Small intestine (tissue), 7 donors: ENCODE measurements around the gene CHN2. TPM values are rescaled to one million over a fixed set of nuclear protein-coding genes. Genes with fewer than 3 reads are reported as not detected.
A peak's percentile ranks its signal among the peaks of the same experiment; 100 is the strongest.

ENCODE experiments used
- DNase-seq, 2 donors: peaks; one replicate each; pipeline versions ENCODE4 v3.0.0 to v3.0.0-alpha.2; 2013
- FAIRE-seq: peaks from 2 replicates; lab custom pipeline; 2012; peaks lifted over from hg19 to GRCh38; lab: Jason Lieb, UNC
- H3K27ac ChIP-seq, 3 donors: one replicate each; pipeline ENCODE4 v1.5.1; 2013; ENCODE audit warnings: low read length in 2 of 3, mild to moderate bottlenecking in 2 of 3, control low read depth in 1 of 3, inconsistent platforms in 1 of 3, low read depth in 1 of 3, moderate library complexity in 1 of 3
- H3K27me3 ChIP-seq, 3 donors: one replicate each; pipeline ENCODE4 v1.6.1; 2013; ENCODE audit warnings: low read length in 3 of 3, inconsistent platforms in 1 of 3; ENCODE audit not compliant: control insufficient read depth in 3 of 3, insufficient read depth in 3 of 3
- H3K36me3 ChIP-seq, 3 donors: one replicate each; pipeline ENCODE4 v1.6.1; 2013; ENCODE audit warnings: low read length in 3 of 3, inconsistent platforms in 1 of 3, low read depth in 1 of 3, mild to moderate bottlenecking in 1 of 3, moderate library complexity in 1 of 3; ENCODE audit not compliant: control insufficient read depth in 3 of 3, insufficient read depth in 2 of 3
- H3K4me1 ChIP-seq, 3 donors: one replicate each; pipeline ENCODE4 v1.6.1; 2013; ENCODE audit warnings: low read length in 2 of 3, inconsistent platforms in 1 of 3, low read depth in 1 of 3, mild to moderate bottlenecking in 1 of 3, moderate library complexity in 1 of 3; ENCODE audit not compliant: control insufficient read depth in 3 of 3, insufficient read depth in 2 of 3
- H3K4me3 ChIP-seq, 3 donors: one replicate each; pipeline ENCODE4 v1.5.1; 2013; ENCODE audit warnings: low read length in 3 of 3, control low read depth in 1 of 3, inconsistent platforms in 1 of 3, low read depth in 1 of 3, mild to moderate bottlenecking in 1 of 3, moderate library complexity in 1 of 3
- H3K9me3 ChIP-seq, 2 donors: one replicate each; pipeline ENCODE4 v1.6.1; 2013; ENCODE audit warnings: low read depth in 1 of 2, low read length in 1 of 2; ENCODE audit not compliant: control insufficient read depth in 2 of 2, insufficient read depth in 1 of 2
- WGBS, 3 donors: extraction: QIAGEN DNeasy Blood & Tissue Kit; methylation state at CpG; one replicate each; pipeline ENCODE4 v1.1.7; 2013; 5-methylcytosine and 5-hydroxymethylcytosine counted together
- polyA plus RNA-seq, 4 donors: library from polyadenylated mRNA; stranded (reverse) in 3 of 4; unstranded in 1 of 4; fragments of 200-250 nt in 3 of 4; fragments of 120-200 nt in 1 of 4; gene quantifications; one replicate each; pipeline versions ENCODE4 v1.2.1 to v1.2.3, GENCODE V29; 2013
- donor health status: healthy with polysubstance abuse.
- donor health status: control.
- donor health status: control.
- donor health status: Bipolar disorder and iron deficiency.
- donor health status: healthy.

CHN2 gene
- polyA plus RNA-seq, 4 donors: 22.3 to 124 (median 45.2) TPM

GRCh38 chr7:29322023-29322712, 127.6 kb downstream of the CHN2 start:
- H3K27ac ChIP-seq: no peak overlapping the region
- H3K4me1 ChIP-seq: peaks cover 0 to 8% (median 5%) of the 10 kb centered on the region in 3 donors
- FAIRE-seq: no peak
- no peak for DNase-seq
- WGBS, 3 donors: 80 to 82% (median 81%) methylated on average over 3 of the region's 3 CpGs
- H3K4me3 ChIP-seq: no peak overlapping the region
- no peaks in the 10 kb centered on the region for H3K27me3 ChIP-seq
- H3K36me3 ChIP-seq: no peaks in the 10 kb centered on the region
- H3K9me3 ChIP-seq: no peaks in the 10 kb centered on the region

- H3K4me3 ChIP-seq: no peak overlapping the region
- no peaks in the 10 kb centered on the region for H3K36me3 ChIP-seq
- H3K9me3 ChIP-seq: no peaks in the 10 kb centered on the region
- H3K27ac ChIP-seq: no peak overlapping the region
- DNase-seq (peak; percentile 22 to 36), FAIRE-seq (no peak)
- H3K27me3 ChIP-seq: no peaks in the 10 kb centered on the region
- 61 to 75% (median 73%) methylated on average over 2 of the region's 2 CpGs for WGBS, 3 donors
- peaks cover 0 to 22% (median 5%) of the 10 kb centered on the region in 3 donors for H3K4me1 ChIP-seq
Measured at GRCh38 chr7:29325476-29325875, 130.9 kb downstream of the CHN2 start.

DNA sequence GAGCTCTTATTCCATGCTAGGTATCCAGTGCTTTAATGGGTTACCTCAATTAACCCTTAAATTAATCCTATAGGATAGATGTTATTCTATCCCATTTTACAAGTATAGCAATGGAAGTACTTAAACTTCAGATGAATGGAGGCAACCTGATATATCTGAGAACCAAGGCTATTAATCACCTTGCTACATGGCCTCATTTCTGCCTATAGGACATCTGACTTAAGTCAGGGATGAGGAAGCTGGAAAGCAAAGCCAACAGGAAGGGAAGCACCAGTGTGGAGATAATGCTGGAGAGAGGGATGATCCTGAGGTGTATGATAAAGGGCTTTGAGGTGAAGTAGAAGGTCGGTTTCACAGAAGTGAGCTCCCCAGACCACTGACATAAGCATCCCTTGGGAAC, 132.3 kb downstream of the CHN2 start:
- FAIRE-seq (no peak), DNase-seq (no peak)
- H3K27me3 ChIP-seq: no peaks in the 10 kb centered on the region
- no peak overlapping the region for H3K27ac ChIP-seq
- H3K4me3 ChIP-seq: no peak overlapping the region
- 86 to 91% (median 88%) methylated on average over 1 of the region's 1 CpG for WGBS, 3 donors
- H3K9me3 ChIP-seq: no peaks in the 10 kb centered on the region
- H3K4me1 ChIP-seq: peaks cover 0 to 22% (median 5%) of the 10 kb centered on the region in 3 donors
- no peaks in the 10 kb centered on the region for H3K36me3 ChIP-seq

GRCh38 chr7:29327455-29327854, 132.9 kb downstream of the CHN2 start:
- peak overlapping the region in 1 of 3 donors; percentile 22 for H3K27ac ChIP-seq
- DNase-seq (no peak), FAIRE-seq (no peak)
- H3K36me3 ChIP-seq: no peaks in the 10 kb centered on the region
- H3K9me3 ChIP-seq: no peaks in the 10 kb centered on the region
- no peak overlapping the region for H3K4me3 ChIP-seq
- peaks cover 0 to 22% (median 5%) of the 10 kb centered on the region in 3 donors for H3K4me1 ChIP-seq
- no peaks in the 10 kb centered on the region for H3K27me3 ChIP-seq
- 93 to 94% (median 94%) methylated on average over 8 of the region's 8 CpGs for WGBS, 3 donors

DNA sequence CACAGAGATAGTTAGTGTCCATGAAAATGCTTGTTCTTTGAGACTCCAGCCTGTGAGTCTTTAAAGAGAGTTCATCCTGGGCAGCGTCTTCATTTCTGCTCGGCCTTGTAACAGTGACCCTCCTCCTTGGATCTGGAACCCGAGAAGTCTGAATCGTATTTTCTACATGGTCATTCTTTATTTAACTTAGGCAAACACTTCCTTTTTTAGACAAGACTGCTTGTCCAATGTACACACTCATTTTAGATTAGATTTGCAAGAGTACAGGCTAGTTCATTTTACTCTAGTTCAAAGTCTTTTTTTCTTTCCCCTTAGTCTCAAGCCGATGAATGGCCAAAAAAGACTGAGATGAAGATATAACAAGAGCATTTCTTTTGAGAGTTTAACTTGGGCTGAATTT, 133.5 kb downstream of the CHN2 start:
- DNase-seq: peak; percentile 19 to 34

DNA sequence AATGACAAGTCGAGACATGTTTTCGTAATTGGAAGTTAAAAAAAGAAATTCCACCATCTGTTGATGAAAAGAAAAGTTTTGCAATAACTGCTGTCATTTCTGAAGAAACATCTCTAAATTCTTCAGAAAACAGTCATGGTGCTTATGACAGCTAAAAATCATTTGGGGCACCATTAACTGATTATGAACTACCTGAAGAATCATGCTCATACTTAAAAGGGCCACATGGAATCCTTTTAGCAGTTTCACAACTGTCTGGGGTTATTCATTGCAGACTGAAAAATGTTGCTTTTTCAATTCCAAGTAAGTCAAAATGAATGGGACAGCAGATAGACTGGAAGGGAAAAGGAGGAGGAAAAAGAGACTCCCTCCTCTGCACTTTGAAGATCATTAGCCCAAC, 134.2 kb downstream of the CHN2 start:
- Histone ChIP-seq H3K9me3 (no peaks in the 10 kb centered on the region), H3K36me3 (no peaks in the 10 kb centered on the region), H3K27me3 (no peaks in the 10 kb centered on the region), H3K4me3 (no peak overlapping the region), H3K4me1 (peaks cover 0 to 25% (median 5%) of the 10 kb centered on the region in 3 donors), H3K27ac (peak overlapping the region in 1 of 3 donors; percentile 13)
- DNase-seq (no peak), FAIRE-seq (no peak)
- WGBS, 3 donors: 79 to 95% (median 84%) methylated on average over 2 of the region's 2 CpGs

More for the DNA sequence above, 133.5 kb downstream of the CHN2 start:
- no peaks in the 10 kb centered on the region for H3K9me3 ChIP-seq
- peaks cover 0 to 25% (median 5%) of the 10 kb centered on the region in 3 donors for H3K4me1 ChIP-seq
- no peak for FAIRE-seq
- H3K27ac ChIP-seq: peak overlapping the region in 1 of 3 donors; percentile 22
- H3K27me3 ChIP-seq: no peaks in the 10 kb centered on the region
- no peaks in the 10 kb centered on the region for H3K36me3 ChIP-seq
- 24 to 42% (median 32%) methylated on average over 5 of the region's 5 CpGs for WGBS, 3 donors
- H3K4me3 ChIP-seq: no peak overlapping the region

DNA sequence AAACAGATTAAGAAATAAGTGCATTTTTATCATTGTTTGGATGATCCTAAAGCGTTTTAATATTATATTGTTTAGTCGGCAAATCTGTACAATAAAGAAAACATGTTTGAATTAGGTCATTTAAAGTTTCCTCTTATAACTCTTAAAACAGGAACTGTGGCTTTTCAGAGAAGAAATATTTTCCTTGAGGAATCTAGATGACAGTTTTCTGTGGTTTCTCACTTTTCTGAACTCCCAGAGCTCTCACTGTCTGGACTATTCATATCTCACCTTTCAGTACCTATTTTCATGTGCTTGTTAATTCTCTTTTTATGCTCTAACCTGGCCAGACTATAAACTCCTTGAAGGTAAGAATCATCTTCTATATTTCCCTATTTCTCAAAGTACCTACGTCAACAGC, 135.1 kb downstream of the CHN2 start:
- no peak for FAIRE-seq
- WGBS, 3 donors: 60 to 84% (median 72%) methylated on average over 3 of the region's 3 CpGs
- H3K27ac ChIP-seq: no peak overlapping the region

GRCh38 chr7:29330136-29330535, 135.6 kb downstream of the CHN2 start:
- Histone ChIP-seq H3K36me3 (no peaks in the 10 kb centered on the region), H3K9me3 (no peaks in the 10 kb centered on the region), H3K4me3 (no peak overlapping the region), H3K27me3 (no peaks in the 10 kb centered on the region), H3K27ac (no peak overlapping the region), H3K4me1 (peaks cover 0 to 23% (median 5%) of the 10 kb centered on the region in 3 donors)
- FAIRE-seq (no peak), DNase-seq (no peak)
- WGBS, 3 donors: 84 to 91% (median 90%) methylated on average over 5 of the region's 5 CpGs

More for the DNA sequence above, 135.1 kb downstream of the CHN2 start:
- peaks cover 0 to 25% (median 5%) of the 10 kb centered on the region in 3 donors for H3K4me1 ChIP-seq
- no peak overlapping the region for H3K4me3 ChIP-seq
- H3K27me3 ChIP-seq: no peaks in the 10 kb centered on the region
- DNase-seq: no peak
- no peaks in the 10 kb centered on the region for H3K36me3 ChIP-seq
- no peaks in the 10 kb centered on the region for H3K9me3 ChIP-seq
